HL-60/S4 treated with phorbol 12-myristate 13-acetate at 8.2 ng/mL for 4 days and 3 days (cell line): ENCODE results near the gene SCAPER.
"Not testable (repeated sequence)": the region's sequence is repeated elsewhere in the genome, so short reads cannot be mapped to it uniquely, and the experiment has no call there.

Experiments
- in situ Hi-C: fragments of 300-500 bp; cut with MboI; formaldehyde crosslinking; loops from 2 replicates; pipeline ENCODE4 v1.15.0; 2022; ENCODE audit warnings: low sequenced_read_pairs

The SCAPER gene

DNA sequence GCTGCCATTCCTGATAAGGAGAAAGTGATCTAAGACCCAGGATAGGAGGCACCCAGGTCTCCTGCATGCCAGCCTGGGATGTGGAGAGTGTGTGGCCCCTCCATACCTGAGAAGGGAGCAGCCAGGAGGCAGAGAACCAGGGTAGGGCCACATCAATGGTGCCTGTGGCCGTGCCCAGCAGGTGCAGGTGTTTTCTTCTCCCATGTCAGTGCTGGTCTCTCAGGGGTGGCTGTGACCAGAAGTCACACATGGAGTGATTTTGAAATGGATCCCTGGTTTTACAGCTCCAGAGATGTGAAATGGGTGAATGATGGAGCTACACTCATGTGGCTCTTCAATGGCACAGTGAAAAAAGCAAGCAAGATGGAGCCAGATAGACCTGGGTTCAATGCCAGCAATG, 571.8 kb downstream of the SCAPER start:
- in situ Hi-C loops = no loop called here

DNA sequence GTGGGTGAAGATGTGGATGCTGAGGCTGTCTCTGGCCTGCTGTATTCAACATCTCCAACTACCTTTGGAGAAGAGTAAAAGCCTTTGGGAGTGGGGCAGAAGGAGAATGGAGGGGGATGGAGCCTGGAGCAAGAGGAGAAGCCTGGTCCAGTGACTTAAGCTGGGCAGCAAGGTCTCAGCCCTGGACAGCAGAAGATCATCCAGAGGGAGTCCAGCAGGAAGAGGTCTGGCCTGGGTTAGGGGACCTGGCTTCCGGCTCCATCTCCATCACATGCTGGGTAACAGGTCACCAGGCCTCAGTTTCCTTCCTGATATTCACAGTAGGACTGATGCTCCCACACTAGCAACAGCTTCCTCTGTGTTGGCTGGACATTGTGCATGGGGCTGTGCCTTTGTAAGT, 572.3 kb downstream of the SCAPER start:
- in situ Hi-C loops = no loop called here

DNA sequence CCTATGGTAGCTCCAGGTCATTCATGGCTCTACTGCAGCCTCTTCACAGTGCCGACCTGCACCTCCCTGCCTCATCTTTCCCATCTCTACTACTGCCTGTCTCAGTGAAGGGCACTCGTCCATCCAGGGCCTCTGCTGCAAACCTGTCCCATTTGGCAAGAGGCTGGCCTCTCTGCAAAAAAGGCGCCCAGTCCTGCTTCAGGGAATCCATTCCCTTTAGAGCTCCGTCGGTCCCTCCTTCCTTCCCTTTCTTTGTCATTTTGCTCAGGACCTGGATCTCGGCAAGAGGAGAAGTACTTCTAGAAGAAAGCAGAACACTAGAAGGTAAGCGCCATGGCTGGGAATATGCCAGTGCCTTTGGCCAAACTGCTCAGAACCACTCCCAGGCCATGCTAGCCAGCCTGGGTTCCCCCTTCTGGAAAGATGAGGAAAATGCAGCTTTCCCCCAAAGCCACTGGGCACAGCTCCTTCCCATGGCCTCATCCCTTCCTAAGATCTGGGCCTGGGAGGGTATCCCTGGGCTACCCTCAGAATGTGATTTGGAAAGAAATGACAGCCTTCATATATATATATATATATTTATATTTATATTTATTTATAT, 575.0 kb downstream of the SCAPER start:
- in situ Hi-C loops = no loop called here

DNA sequence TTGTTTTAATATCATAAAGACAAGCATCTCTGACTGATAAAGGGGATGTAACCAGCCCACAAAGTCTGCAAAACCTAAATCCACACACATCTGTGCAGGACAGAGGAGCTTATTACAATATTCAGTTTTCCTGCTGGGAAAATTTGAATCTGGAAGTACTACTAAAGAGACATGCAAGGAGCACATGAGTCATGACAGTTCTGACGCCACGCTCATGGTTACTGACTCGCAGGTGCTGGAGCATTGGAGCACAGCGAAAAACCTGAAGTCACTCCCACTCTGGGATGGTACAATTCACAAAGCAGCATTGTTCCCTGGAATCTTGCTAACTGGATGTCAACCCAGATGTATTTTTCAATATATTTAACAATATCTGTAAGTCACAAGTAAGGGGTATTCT, 576.2 kb downstream of the SCAPER start:
- in situ Hi-C loops = no loop called here

DNA sequence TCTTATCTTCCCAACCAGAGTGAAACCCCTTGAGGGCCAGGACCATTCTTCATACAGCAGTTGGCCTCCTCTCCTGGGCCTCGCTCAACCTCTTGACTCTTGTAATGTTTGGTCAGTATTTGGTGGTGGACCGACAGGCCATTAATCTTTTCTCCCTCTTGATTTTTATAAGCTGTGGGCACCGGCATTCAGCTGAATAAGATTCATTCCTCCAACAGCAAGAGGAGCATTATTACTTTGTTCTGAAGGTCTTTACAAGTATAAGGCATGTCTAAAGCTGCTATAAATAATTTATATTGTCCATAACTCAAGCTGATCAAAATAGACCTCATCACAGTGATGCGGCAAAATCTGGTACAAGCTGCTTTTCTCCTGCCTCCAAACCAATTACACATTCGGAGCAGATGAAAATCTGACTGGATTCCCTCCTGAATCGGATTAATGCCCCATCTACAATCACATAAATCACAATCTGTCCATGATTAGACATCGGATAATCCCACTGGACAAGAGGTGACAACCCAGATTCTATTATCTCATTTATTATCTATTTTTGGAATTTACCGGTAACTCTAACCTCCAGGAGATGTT, 576.9 kb downstream of the SCAPER start:
- in situ Hi-C loops = no loop called here

DNA sequence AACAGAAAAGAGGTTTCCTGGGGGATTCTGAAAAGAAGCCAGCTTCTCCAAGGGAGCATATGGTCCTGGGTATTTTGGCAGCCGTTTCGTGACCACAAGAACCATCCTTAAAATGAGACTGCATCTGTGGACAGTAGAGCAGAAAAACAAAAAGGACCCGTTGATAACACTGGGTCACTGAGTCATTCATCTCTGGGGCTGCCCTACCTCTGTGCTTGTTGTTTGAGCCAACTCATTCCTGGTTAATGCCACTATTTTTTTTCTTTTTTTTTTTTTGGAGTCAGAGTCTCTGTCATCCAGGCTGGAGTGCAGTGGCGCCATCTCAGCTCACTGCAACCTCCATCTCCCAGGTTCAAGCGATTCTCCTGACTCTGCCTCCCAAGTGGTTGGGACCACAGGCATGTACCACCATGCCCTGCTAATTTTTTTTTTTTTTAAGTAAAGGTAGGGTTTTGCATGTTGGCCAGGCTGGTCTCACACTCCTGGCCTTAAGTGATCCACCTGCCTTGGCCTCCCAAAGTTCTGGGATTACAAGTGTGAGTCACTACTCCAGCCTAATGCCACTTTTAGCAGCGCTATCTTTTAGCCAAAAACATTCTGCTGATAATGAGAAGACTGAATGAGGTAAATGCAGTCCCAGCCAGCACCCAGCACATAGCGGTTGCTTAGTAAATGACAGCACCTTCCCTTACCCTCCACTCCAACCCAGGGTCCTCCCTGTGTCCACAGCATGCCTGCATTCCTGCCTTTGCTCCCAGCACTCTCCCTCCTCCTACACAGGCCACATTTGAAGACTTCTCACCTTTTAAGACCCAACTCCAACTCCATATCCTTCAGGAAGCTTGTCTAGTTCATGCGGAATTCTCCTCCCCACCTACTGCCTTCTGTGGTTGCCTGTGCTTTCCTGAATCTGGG, 577.7 kb downstream of the SCAPER start:
- in situ Hi-C loops = no loop called here

DNA sequence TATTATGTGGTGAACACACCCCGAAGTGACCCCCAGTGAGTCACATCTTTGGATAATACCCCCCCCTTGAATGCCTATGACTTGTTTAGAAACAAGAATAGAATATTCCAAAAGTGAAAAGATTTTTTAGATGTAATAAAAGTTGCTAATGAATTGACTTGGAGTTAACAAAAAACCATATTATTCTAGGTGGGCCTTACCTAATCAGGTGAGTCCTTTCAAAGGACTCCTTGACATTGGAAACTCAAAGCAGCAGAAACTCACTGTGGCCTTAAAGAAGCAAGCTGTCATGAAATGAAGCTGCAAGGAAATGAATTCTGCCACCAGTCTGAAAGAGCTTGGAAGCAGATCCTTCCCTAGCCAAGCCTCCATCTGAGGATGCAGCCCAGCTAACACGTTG, 579.4 kb downstream of the SCAPER start:
- in situ Hi-C loops = no loop called here

DNA sequence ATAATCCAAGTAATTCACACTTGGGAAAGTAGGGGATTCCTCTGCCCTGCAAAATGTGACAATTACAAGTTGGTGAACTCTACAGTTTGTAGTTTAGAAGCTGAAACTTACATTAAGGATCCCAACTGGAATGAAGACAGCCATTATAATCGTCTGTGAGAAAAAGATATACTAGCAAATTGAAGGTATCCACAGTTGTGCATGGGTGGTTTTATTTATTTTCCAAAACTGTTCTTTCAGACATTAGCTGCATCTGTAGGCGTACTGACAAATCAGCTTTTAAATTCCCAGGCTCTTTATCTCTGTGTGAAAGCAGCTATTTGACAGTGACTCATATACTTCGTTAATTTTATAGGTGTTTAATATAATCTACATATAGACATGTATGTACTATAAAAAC, 581.1 kb downstream of the SCAPER start:
- in situ Hi-C loops = no loop called here

DNA sequence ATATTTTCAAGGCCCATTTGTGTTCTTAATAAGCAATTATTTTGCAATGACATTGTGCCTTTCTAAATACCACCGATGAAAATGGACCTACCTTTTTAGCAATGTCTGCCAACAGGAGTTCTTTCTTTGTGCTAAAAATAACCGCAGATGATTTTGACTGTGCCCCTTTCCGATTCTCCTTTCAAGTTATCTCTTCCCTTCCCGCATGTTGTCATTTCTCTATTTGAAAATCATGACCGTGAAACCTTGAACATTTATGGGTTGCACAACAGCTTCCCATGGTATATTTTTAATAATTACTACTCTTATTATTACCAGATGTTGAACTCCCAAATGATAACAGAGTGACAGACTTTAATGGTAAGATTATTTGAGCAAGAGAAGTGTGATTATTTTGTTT, 583.5 kb downstream of the SCAPER start:
- in situ Hi-C loops = no loop called here

DNA sequence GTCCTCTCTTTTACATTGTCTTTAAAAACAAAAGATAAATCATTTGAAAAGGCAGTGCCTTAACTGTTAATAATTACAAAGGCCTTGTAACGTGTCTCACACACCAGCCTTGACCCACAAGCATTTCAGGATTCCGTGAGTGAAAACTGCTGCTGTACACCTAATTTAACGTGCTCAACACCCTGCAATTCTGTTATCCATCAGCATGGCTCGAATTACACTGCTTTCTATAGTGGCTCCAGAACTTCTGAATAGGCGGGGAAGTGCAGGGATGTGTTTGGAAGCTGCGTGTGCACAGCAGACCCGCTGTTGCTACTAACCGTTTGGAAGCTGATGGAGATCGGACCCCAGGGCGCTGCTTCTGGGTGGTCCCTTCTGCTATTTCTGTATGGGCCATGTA, 584.0 kb downstream of the SCAPER start:
- in situ Hi-C loops = no loop called here

DNA sequence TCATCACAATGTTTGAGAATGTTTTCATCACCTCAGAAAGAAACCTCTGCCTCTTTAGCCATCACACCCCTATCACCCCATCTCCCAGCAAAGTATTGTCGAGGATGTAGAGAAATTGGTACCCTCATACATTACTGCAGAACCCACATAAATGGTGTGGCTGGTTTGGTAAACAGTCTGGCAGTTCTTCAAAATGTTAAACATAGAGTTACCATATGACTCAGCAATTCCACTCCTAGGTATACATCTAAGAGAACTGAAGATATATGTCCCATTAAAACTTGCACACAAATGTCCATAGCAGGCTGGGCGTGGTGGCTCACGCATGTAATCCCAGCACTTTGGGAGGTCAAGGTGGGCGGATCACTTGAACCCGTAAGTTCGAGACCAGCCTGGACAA, 585.1 kb downstream of the SCAPER start:
- in situ Hi-C loops = no loop called here

DNA sequence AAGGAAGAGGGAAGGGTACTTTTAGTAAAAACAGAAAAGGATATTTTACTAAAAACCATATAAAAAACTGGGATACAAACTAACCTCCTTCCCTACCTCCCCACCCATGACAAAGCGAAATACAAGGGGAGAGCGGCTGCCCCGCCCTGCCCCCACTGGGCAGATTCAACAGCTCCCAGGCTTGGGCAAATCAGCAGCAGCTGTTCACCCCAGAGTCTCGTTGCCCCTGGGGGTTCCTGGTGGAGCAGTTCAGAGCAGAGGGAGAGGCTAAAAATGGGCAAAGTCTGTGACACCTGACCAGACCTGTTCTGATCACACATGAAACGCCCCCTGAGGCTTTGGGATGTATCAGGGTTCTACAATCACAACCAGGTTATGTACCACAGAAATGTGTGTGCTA, 591.4 kb downstream of the SCAPER start:
- in situ Hi-C loops = no loop called here

DNA sequence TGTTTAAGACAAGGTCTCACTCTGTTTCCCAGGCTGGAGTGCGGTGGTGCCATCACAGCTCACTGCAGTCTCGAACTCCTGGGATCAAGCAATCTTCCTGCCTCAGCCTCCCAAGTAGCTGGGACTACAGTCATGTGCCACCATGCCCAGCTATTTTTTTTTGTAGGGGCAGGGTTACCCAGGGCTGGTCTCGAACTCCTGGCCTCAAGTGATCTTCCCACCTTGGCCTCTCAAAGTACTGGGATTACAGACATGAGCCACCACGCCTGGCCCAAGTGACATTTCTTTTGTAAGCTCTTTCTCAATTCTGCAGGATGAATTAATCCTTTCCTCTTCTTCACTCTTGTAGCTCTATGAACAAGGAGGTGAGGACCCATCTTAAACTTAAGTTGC, 592.0 kb downstream of the SCAPER start:
- in situ Hi-C loops = not testable (repeated sequence)

DNA sequence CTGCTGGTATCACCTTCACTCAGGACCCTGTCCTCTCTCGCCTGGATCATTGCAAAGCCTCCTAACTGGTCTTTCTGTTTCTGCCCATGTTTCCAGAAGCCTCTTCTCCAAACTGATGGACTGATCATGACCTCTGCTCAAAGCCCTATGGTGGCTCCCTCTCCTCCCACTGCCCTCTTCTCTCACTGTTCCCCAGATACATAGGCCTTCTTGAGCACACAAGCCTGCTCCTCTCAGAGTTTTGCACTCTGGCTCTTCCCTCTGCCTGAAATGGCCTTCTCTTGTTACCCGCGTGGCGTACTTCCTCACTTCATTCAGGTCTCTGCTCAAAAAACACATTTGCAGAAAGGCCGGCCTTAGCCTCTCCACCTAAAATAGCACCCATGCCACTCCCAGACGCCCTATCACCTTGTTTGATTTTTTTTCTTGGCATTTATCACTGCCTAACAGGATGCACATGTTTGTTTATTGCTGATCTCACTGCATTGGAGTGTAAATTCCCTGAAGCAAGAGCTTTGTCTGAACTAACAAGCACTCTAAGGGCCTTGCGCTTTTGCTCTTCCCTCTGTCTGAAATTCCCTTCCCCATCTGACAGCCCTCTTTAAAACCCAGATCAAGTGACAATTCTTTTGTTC, 592.5 kb downstream of the SCAPER start:
- in situ Hi-C loops = no loop called here

DNA sequence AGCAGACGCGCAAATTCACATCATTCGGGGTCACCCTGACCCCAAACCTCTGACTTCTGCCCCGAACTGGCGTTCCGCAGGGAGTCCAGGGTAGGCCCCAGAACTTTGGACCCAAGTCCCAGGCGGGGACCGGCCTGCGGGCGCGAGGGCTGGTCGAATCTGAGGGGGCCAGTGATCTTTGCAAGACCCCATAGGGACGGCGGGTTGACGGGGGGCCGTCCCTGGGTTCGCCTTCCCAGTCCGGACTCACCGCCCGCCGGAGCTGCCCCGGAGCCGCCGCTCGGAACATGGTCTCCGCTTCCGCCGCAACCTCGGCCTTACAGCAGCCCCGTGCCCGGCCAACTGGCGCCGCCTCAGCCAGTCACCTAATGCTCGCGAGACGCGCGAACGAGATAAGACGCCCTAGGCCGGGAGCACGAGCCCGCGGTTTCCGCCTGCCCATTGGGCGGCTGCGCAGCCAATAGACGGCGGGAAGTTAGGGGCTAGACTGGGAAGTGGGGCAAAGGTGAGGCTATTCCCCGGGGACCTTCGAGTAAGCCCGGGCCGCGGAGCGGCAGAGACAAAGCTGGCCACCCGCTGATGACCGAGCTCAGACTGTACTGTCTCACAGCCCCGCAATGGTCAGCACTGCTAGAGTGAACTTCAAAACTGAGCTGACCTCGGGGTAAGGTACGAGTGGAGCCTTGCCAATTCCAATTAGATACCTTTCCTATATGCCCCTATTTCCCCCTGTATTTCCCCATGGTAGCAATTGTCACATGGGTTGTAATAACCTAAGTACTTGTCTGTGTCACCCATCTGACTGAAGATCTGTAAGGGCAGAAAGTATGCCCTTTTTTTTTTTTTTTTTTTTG, 593.8 kb downstream of the SCAPER start, which contains the start of gene ETFA:
ETFA (minus strand) TSS at position 370 of the 854 bp plus-strand sequence; CDS start at position 289, 81 bp downstream.
- in situ Hi-C loops = no loop called here

DNA sequence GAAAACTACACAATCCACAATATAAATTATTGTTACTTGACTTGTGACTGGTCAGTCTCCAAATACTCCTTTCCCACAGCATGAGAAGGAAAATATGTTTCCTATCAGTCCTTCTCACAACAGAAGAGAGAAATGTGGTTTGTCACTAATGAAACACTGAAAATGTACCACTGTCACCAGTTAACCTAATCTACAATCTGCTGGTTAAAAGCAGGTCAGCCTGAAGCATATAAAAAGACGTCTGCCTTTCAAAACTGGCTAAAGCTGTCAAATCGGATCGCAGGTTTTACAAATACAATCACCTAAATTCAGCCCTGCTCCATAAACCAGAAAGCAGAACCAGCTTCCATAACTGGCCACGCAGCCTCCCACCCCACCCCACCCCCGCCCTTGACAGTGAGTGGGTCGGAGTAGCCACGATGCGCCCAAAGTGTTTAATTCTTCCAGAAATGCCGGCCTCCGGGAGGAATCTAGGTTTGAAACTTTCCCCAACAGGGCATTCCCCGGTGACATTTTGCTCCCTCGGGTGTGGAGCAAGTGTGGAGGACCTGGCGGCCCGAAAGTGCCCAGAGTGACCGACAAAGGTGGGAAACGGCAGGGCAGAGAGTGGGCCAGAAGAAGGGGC, 594.6 kb downstream of the SCAPER start:
- in situ Hi-C loops = no loop called here

DNA sequence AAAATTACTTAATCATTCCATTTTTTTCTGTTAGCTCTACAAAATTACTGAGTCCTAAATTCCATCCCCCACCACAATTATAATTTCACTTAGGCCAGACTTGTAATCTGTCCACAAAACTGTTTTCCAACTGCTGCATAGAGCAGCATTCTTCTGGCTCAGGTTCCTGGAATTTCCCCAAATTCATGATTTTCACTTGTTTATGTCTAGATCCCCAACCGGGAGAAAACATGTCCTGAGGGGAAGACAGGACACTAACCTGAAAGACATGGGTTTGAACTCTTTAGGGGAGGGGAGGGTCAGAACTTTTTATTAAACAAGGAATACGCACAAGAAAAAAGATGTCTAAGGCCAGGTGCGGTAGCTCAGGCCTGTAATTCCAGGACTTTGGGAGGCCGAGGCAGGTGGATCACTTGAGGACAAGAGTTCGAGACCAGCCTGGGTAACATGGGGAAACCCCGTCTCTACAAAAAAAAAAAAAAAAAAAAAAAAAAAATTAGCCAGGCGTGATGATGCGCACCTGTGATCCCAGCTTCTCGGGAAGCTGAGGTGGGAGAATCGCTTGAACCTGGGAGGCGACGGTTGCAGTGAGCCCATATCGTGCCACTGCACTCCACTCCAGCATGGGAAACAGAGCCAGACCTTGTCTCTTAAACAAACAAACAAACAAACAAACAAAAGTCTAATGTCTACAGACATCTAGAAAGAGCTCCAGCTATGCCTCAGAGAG, 595.4 kb downstream of the SCAPER start:
- in situ Hi-C loops = no loop called here

DNA sequence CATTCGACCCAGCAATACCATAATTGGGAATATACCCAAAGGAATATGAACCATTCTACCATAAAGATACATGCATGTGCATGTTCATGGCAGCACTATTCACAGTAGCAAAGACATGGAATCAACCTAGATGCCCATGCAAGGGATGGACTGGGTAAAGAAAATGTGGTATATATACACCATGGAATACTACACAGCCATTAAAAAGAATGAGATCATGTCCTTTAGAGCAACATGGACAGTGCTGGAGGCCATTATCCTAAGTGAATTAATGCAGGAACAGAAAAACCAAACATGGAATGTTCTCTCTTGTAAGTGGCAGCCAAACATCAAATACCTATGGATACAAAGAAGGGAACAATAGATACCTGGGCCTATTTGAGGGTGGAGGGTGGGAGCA, 601.2 kb downstream of the SCAPER start:
- in situ Hi-C loops = no loop called here

DNA sequence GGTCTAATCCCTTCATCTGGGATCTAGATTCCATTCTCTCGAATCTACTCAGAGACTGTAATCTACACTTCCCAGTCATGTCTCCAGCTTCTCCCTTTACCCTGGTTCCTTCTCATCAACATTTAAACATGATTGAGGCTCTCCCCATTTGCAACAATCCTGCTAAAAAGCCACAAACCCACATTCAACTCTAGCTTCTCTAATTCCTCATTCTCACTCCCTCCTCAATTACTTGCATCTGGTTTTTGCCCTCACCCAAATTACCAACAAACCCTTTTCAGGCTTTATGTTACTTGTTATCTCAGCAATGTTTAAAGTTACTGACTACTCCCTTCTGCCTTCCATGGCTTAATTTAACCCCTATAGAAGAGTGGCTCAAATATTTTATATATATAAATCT, 605.4 kb downstream of the SCAPER start:
- in situ Hi-C loops = no loop called here

DNA sequence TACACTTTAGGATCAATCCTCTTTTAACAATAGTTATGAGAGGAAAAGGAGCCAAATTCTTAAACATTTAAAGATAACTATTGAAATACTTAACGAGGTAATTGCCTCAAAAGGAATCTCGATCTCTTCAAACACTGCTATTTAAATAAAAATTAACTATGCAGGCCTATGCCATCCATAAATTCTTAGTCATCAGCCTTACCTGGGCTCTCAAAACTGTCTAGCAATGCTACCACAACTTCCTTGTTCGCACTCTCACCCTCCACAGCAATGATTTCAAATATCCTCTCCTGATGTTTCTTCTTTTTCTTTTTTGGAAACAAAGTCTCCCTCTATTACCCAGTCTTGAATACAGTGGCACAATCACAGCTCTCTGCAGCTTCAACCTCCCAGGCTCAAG, 606.2 kb downstream of the SCAPER start:
- in situ Hi-C loops = no loop called here
